ENCODE results near the gene ABCA9.
"Not testable (repeated sequence)": the region's sequence is repeated elsewhere in the genome, so short reads cannot be mapped to it uniquely, and the experiment has no call there.

The ABCA9 gene, protein sequence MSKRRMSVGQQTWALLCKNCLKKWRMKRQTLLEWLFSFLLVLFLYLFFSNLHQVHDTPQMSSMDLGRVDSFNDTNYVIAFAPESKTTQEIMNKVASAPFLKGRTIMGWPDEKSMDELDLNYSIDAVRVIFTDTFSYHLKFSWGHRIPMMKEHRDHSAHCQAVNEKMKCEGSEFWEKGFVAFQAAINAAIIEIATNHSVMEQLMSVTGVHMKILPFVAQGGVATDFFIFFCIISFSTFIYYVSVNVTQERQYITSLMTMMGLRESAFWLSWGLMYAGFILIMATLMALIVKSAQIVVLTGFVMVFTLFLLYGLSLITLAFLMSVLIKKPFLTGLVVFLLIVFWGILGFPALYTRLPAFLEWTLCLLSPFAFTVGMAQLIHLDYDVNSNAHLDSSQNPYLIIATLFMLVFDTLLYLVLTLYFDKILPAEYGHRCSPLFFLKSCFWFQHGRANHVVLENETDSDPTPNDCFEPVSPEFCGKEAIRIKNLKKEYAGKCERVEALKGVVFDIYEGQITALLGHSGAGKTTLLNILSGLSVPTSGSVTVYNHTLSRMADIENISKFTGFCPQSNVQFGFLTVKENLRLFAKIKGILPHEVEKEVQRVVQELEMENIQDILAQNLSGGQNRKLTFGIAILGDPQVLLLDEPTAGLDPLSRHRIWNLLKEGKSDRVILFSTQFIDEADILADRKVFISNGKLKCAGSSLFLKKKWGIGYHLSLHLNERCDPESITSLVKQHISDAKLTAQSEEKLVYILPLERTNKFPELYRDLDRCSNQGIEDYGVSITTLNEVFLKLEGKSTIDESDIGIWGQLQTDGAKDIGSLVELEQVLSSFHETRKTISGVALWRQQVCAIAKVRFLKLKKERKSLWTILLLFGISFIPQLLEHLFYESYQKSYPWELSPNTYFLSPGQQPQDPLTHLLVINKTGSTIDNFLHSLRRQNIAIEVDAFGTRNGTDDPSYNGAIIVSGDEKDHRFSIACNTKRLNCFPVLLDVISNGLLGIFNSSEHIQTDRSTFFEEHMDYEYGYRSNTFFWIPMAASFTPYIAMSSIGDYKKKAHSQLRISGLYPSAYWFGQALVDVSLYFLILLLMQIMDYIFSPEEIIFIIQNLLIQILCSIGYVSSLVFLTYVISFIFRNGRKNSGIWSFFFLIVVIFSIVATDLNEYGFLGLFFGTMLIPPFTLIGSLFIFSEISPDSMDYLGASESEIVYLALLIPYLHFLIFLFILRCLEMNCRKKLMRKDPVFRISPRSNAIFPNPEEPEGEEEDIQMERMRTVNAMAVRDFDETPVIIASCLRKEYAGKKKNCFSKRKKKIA (N-terminal part only)

DNA sequence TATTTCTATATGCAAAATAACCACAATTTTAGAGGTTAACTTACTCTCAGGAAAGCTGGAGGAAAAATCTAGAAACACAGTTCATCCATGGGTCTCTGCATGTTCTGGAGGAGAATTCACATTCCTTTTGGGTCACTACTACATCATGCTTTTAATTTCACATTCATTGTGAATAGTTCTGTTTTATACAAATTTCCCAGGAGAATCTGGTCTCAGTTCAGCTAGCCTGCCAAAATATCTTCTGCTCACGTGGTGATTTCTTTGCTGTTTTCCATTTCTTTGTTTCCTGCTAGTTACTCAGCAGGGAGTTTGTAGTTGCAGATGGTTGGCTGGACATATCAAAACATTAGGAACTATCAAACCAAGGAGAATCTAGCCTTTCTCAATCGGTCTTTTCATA lies at the start of gene ABCA9:
ABCA9 (minus strand) TSS at position 106 of the 400 bp plus-strand sequence. CDS start 9,801 bp downstream, outside the sequence.
- no peak for DNase-seq

DNA sequence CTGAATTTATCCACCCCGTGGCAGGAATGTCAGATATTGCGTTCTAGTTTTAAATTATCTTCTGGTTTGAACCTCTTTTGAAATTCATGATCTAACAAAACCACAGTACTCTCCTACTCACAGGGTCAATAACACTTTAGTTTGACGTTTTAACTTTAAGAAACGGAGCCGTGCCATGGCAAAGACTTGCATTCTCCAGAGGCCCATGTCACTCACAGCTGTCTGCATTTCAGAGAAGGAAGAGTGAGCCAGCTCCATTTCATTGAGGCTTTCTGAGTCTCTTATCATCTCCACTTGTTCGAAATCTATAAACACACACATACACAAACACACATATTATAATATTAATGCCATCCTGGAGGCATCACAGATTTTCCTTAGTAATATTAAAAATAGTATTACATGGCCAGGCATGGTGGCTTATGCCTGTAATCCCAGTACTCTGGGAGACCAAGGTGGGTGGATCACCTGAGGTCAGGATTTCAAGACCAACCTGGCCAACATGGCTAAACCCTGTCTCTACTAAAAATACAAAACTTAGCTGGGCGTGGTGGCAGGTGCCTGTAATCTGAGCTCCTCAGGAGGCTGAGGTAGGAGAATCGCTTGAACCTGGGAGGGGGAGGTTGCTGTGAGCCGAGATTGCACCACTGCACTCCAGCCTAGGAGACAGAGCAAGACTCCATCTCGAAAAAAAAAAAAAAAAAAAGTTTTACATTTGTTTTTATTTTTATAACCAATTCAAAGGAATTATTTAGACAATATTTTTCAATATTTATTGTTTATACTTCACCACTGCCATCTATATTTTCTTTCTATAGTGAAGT lies 45.4 kb upstream of the ABCA9 start:
- DNase-seq = no peak

DNA sequence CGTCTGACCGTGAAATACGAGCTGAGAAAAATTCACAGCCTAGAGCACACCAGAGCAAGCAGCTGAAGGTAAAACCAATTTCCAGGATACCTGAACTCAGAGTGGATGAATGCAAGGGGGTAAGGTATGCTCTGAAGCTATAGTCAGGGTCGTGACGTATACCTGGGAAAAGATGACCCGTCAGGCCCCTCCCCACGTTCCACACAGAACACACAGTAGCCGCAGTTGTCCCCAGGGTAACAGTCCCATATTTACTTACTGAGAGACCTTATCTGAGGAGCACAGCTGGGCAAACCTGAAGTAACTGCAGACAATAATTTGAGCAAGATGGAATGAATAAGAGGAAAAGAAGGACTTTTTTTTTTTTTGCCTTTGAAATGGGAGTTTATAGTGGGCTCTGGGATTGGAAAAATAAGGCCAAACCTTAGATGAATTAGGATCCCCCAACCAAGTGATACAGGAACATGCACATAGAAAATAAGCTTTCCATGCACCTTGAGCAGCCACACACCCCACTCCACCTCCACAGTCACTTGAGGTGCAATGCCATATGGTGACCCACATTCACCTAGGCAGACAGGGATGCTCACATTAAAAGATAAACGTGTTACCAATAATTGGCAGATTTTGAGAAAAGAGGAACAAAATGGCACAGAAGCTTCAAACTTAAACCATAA lies 43.0 kb upstream of the ABCA9 start:
- no peak for DNase-seq

DNA sequence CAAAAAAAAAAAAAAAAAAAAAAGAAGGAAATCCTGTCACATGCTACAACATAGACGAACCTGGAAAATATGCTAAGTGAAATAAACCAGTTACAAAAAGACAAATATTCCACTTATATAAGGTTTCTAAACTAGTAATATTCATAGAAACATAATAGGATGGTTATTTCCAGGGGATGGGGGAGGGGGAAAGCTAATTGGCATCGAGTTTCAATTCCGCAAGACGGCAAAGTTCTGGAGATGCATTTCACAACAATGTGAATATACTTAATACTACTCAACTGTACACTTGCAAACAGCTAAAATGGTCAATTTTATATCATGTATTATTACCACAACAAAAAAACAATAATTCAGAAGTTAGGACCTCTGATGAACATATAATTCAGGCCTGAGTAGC lies 37.9 kb upstream of the ABCA9 start:
- no peak for DNase-seq

DNA sequence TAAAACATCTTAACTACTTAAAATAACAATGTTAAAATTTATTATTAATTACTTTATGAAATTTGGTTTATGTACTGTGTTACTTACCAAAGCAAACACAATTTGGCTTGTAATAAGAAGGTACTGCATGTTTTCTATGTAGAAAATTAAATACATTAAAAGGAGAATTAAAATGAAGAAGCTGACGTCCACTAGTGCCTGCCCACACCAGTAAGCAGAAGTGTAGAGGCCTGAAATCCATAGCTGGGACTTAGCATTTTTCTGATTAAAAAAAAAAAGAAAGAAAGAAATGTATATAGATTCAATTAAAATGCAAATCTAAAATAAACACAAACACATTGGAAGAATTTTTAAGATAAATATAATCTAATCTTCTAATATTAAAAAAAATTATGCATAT lies 35.8 kb upstream of the ABCA9 start:
- no peak for DNase-seq

DNA sequence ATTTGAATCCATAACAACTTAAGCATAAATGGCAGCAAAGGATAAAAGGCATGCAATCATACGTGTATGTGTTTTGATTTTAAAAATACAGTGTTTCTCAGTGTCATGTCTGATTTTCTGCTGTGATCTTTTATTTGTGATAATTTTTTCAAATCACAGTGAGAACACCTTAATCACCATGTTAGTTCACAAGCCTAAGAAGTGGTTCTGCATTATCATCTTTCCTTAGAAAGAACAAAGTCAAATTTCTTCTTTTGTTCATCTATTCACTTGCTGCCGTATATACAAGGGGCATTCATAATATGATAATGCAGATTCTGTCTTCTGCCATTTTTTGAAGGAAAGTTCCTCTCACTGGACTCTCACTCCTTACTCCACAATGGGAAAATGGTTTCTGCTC lies 33.3 kb upstream of the ABCA9 start:
- DNase-seq = no peak

DNA sequence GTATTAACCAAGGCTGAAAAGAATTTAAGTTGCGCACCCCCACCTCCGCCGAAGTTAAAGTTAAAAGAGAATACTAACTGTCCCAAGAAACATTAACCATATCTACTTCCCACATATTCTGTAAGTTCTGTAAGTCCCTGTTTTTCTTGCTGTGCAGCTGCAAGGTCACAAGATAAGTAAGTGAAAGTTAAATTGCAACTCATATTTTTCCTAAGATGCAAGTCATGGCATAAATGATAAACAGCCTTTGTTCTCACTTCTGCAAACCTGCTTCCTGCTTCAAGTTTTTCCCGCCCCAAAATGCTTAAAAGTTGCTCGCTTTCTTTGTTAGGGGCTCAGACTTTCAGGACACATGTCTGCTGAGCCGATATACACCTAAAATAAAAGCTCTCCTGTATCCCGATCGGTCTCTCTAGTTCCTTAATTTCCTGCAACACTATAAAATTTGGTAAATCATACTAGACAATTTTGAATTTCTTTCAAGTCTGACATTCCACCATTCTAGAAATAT lies 32.6 kb upstream of the ABCA9 start:
- DNase-seq = no peak

DNA sequence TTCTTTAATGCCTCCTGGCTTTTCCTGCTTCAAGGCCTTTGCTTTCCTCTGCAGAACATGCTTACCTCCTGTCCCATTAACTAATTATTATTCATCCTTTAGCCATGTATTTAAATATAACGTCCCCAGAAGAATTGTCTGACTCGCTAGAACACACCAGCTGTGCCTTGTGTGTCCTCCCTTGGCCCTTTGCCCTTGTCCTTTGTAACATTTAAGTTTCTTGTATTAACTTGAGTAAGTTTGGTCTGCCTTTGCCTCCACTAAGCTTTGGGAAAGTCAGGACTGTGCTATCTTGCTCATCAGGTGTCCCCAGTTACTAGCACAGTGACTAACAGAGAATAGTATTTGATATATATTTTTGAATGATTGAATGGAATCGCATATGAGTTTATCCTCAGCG lies 29.6 kb upstream of the ABCA9 start:
- no peak for DNase-seq

DNA sequence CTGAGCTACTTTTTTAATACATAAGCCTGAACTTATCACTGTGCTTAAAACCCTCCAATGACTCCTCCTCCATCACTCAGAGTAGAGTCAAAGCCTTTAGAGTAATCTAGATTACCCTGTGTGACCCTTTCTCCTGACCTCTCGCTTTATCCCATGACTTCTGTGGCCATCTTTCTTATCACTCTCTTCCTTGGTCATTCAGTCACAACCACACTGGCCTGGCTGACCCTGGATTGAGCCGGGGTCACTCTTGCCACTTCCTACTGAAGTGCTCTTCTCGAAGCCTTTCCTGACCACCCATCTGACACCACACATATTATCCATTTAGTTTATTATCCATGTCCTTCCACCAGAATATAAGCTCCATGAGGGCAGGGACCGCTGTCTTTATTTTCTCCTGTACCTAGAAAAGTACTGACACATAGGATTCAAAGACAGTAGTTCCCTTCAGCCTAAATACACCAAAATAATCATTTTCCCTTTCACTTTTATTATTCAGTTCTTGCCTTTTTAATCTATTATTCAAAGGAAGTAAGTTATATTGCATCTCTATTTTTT lies 28.0 kb upstream of the ABCA9 start:
- DNase-seq = no peak

DNA sequence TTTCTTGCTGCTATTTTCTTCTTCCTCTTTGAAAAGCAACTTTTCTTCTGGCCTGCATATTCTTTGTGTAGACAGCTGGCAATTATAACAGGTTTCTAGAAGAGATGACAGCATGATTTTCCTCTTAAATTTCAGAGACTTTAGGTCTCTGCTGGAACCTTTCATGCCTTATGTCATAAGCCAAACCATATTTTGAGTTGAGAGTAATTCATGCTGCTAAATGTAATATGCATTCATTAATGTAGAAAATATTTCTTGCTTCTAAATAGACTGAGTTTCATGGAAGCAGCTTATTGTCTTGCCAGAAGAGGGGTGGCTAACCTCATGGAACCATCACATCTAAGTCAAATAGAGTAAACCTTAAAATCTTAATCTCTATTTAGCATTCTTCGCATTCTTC lies 25.9 kb upstream of the ABCA9 start:
- DNase-seq = no peak

DNA sequence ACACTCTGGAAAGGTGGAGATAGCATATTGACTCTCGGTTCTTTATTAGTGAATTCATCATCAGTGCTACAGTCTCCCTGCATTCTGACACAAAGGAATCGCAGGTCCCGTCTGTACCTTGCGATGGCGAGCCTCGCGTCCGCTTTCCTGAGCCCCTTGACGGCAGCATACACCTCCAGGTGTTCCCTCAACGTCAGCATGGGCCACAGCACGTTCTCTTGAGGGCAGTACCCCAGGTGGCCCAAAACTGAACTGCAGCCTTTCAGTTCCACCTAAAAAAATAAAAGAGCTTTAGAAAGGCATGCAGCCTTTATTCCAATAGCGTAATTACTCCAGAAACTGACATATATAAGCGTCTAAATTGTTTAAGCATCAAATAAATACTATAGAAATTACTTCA lies 24.2 kb upstream of the ABCA9 start:
- DNase-seq = peak in 1 of 2 experiments; percentile 15

DNA sequence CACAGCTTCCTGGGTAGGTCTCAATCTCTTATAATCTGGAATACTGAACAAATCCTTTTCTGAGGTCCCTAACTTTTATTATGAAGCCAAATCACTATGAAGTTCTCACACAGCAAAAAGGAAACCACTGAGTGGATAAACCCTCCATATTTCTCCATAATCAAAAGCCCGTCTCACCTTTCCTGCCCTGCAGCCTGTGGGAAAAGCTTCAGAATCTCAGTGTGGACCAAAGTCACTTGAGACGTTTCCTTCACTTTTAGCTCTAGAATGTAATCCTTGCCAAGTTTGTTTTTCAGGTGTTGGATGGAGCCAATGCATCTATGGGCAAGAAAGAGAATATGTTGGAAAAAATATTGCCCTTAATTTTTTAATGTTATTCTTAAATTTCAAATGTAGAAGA lies 22.0 kb upstream of the ABCA9 start:
- no peak for DNase-seq

DNA sequence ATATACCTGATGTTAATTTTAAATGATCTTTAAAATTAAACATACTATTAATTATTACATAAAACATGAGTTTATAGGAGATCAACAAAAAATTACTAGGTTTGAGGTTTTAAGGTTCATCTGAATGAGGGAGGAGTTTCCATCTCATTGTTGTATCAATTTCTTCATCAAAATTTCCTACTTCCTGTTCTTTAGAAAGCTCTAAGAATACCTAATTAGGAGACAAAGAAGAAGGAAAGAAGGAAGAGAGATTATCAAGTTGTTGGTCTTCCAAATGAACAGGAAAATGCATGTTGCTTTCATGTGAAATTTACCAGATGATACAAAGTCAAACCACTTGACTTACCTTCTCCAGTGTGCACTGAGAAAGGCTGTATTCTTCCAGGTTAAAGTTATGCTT lies 18.1 kb upstream of the ABCA9 start:
- DNase-seq = no peak

DNA sequence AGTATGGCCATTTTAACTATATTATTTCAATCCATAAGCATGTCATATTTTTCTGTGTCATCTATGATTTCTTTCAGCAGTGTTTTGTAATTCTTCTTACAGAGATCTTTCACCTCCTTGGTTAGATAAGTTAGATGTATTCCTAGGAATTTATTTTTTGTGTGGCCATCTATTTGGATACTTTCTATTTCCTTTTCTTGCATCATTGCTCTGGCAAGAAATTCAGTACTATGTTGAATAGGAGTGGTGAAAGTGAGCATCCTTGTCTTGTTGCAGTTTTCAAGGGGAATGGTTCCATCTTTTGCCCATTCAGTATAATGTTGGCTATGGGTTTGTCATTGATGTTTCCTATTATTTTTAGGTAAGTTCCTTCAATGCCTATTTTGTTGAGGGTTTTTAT lies 15.1 kb upstream of the ABCA9 start:
- DNase-seq = no peak

DNA sequence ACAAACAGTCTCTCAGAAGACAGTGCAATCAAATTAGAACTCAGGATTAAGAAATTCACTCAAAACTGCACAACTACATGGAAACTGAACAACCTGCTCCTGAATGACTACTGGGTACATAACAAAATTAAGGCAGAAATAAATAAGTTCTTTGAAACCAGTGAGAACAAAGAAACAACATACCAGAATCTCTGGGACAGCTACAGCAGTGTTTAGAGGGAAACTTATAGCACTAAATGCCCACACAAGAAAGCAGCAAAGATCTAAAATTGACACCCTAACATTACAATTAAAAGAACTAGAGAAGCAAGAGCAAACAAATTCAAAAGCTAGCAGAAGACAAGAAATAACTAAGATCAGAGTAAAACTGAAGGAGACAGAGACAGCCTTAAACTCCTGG lies 12.7 kb upstream of the ABCA9 start:
- DNase-seq = not testable (repeated sequence)

DNA sequence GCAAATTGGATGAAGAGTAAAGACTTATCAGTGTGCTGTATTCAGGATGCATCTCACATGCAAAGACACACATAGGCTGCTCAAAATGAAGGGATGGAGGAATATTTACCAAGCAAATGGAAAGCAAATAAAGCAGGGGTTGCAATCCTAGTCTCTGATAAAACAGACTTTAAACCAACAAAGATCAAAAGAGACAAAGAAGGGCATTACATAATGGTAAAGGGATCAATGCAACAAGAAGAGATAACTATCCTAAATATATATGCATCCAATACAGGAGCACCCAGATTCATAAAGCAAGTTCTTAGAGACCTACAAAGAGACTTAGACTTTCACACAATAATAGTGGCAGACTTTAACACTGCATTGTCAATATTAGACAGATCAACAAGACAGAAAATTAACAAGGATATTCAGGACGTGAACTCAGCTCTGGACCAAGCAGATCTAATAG lies 12.1 kb upstream of the ABCA9 start:
- not testable (repeated sequence) for DNase-seq

DNA sequence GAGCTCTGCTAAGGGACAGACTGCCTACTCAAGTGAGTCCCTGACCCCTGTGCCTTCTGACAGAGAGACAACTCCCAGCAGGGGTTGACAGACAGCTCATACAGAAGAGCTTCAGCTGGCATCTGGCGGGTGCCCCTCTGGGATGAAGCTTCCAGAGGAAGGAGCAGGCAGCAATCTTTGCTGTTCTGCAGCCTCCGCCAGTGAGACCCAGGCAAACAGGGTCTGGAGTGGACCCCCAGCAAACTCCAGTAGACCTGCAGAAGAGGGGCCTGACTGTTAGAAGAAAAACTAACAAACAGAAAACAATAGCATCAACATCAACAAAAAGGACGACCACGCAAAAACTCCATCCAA lies 10.5 kb upstream of the ABCA9 start:
- DNase-seq = not testable (repeated sequence)

DNA sequence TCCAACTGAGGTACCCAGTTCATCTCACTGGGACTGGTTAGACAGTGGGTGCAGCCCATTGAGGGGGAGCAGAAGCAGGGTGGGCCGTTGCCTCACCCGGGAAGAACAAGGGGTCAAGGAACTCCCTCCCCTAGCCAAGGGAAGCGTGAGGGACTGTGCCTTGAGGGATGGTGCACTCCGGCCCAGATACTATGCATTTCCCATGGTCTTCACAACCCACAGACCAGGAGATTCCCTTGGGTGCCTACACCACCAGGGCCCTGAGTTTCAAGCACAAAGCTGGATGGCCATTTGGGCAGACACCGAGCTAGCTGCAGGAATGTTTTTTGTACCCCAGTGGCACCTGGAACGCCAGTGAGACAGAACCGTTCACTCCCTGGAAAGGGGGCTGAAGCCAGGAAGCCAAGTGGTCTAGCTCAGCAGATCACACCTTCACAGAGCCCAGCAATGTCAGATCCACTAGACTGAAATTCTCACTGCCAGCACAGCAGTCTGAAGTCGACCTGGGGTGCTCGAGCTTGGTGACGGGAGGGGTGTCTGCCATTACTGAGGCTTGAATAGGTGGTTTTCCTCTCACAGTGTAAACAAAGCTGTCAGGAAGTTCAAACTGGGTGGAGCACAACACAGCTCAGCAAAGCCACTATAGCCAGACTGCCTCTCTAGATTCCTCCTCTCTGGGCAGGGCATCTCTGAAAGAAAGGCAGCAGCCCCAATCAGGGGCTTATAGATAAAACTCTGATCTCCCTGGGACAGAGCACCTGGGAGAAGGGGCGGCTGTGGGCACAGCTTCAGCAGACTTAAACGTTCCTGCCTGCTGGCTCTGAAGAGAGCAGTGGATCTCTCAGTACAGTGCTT lies 9.9 kb upstream of the ABCA9 start:
- DNase-seq = not testable (repeated sequence)

DNA sequence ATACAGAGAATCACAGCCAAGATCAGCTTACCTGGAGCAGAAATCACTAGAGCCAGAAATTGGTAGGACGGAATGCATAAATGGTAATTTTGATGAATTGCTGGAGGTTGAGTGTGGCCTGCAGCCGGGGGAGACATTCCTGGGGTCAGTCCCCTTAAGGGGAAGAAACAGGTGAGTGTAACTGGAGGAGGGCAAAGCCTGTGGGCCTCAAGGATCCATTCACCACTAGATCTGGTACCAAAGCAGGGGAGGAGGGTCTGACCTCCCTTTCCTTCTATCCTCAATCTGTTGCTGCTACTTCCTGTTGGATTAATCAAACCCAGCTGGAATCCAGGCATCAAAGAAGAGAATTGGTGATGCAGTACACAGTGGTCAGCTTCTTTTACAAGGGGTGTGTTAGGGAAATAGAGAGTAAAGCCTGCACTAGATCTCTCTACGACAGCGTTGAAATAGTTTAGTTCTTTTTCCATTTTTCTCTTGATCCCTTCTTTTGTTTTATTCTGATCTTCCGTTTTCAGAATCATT lies 8.6 kb upstream of the ABCA9 start:
- DNase-seq = no peak
